Mesodermal cell (in vitro differentiated cells): ENCODE data around the gene IFT172.
A peak's percentile ranks its signal among the peaks of the same experiment; 100 is the strongest.

Experiments
- H3K27ac ChIP-seq: 2 replicates; pipeline ENCODE4 v1.7.0; 2013; ENCODE audit warnings: mild to moderate bottlenecking, low read depth, low read length, moderate library complexity; ENCODE audit not compliant: severe bottlenecking
- H3K36me3 ChIP-seq: 2 replicates; pipeline ENCODE4 v1.7.1; 2013; ENCODE audit warnings: mild to moderate bottlenecking, low read length, moderate library complexity; ENCODE audit not compliant: control insufficient read depth, insufficient read depth
- H3K4me1 ChIP-seq: one replicate; pipeline ENCODE4 v1.7.1; 2013; ENCODE audit warnings: mild to moderate bottlenecking, low read length; ENCODE audit not compliant: insufficient read depth, control insufficient read depth, poor library complexity, severe bottlenecking
- H3K4me3 ChIP-seq: 2 replicates; pipeline ENCODE4 v1.7.0; 2013; ENCODE audit warnings: low read length, control low read depth, mild to moderate bottlenecking; ENCODE audit not compliant: insufficient read depth, poor library complexity, severe bottlenecking; ENCODE audit errors: extremely low read depth
- H3K9me3 ChIP-seq: 2 replicates; pipeline ENCODE4 v1.7.1; 2013; ENCODE audit warnings: mild to moderate bottlenecking, low read length, moderate library complexity; ENCODE audit not compliant: control insufficient read depth
- WGBS, 2 experiments: methylation state at CpG; one replicate each; pipeline ENCODE4 v1.1.5; 2013; ENCODE audit warnings: missing lambda C conversion rate in 2 of 2; ENCODE audit not compliant: insufficient coverage in 2 of 2; 5-methylcytosine and 5-hydroxymethylcytosine counted together

Gene IFT172

DNA sequence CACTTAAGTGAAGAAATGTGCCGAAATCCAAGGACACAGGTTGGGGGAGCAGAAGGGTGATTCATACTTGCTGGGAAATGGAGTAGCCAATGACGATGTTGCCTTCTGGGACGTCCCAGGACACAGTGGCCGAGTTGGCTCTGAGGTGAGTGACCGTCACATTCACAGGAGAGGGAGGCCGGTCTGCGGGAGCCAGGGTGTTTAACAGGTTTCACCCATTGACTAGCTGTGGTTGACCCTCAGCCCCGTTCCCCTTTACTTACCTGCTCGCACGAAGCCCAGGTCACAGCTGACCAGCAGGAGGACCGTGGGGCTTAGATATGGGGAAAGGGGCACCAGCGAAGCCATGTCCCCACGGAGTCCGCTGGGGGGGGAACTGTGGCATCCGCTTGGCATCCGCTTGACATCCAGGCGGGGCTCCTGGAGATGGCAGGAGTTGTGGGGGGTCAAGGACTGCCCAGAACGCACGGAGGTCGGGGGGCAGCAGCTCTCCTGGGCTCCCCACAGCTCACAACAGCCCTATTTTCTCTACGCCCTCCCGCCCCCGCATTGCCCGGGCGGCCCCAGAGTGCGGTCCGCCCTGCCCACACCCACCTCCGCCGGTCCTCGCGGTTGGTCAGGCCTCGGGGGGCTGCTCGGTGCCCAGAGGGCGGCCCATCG is 4.9 kb upstream of the IFT172 start:
- Histone ChIP-seq H3K27ac (no peak overlapping the region), H3K36me3 (no peaks in the 10 kb centered on the region), H3K4me1 (peaks cover 9% of the 10 kb centered on the region), H3K9me3 (no peaks in the 10 kb centered on the region), H3K4me3 (peak overlapping the region; percentile 52)
- WGBS, 2 experiments = 10 to 13% methylated on average over 16 to 25 of the region's 35 CpGs

DNA sequence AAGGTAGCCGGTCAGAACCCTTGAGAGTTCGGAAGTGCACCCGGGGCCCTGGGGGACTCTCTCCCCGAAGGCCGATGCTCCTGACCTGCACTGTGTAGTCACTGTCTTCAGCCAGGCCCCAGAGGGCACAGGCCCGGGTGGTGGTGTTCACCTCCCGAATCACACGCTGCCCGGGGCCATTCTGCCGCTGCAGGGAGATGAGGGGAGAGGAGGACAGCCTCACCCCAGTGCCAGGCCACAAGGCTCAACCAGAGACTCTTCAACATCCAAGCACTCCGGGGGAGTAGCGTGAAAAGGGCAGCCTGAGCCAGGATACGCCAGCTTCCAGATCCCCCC is 4.4 kb upstream of the IFT172 start:
- 79 to 81% methylated on average over 10 of the region's 13 CpGs for WGBS, 2 experiments
- Histone ChIP-seq H3K36me3 (no peaks in the 10 kb centered on the region), H3K4me1 (peaks cover 9% of the 10 kb centered on the region), H3K9me3 (no peaks in the 10 kb centered on the region), H3K27ac (no peak overlapping the region), H3K4me3 (no peak overlapping the region)

DNA sequence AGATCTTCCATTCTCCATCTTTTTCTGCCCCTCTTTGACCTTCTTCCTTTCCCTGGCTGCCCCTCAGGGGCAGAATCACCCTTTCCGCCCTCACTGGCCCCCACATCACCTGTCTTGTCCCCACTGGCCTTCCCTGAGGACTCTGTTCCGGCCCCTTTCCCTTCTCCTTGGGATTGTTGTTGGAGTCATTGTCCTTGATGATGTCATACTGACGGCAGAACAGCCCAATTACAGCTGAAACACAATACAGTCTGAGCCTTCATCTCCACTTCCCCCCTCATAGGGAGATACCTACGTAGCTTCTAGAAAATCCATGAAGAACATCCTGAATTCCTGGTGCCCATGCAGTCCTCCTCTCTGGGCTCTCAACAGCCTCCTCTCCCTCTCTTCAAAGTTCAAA is 3.0 kb upstream of the IFT172 start:
- Histone ChIP-seq H3K27ac (no peak overlapping the region), H3K9me3 (no peaks in the 10 kb centered on the region), H3K4me1 (peaks cover 9% of the 10 kb centered on the region), H3K4me3 (no peak overlapping the region), H3K36me3 (no peaks in the 10 kb centered on the region)
- 92 to 100% methylated on average over 1 to 2 of the region's 4 CpGs for WGBS, 2 experiments

DNA sequence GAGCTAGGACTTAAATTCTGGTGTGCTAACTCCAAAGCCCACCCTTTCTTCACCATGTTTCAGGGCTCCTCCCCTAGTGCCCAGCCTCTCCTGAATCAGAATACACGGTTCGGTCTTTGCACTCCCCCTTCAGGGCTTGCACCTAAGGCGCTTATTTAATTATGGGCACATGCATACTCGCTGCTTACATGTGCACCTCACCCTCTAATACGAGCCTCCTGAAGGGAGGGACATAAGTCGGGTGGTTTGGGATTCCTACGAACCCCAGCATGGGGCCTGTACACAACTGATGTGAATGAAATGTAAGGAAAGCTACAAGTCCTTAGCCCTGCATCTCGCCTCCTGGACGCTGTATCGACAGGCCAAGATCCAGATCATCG is 435 bp downstream of the IFT172 start:
- Histone ChIP-seq H3K4me1 (no peaks in the 10 kb centered on the region), H3K4me3 (peak overlapping the region; percentile 58), H3K27ac (peak overlapping the region; percentile 12), H3K9me3 (no peaks in the 10 kb centered on the region), H3K36me3 (peaks cover under 1% of the 10 kb centered on the region)
- WGBS, 2 experiments = 0 to 5% methylated on average over 3 to 6 of the region's 11 CpGs

DNA sequence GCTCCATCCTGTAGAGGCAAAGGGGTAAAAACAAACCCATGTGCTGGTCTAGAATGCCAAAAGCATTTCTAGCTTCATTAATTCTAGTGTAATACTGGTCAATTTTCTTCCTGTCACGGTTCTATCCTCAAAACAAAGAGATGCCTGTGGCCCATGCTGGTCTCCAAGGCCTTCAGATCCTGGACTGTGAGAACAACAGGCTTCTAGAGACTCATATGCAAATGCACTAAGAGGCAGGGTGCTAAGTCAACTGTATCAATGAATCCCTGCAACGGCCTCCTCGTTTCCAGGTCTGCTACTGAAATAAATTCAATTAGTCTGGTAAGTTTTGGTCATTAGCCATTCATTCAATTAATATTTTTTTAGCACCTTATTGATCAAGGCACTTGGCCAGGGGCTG is 4.0 kb downstream of the IFT172 start:
- H3K27ac ChIP-seq = no peak overlapping the region
- 59 to 69% methylated on average over 3 of the region's 3 CpGs for WGBS, 2 experiments
- H3K4me3 ChIP-seq = no peak overlapping the region
- no peaks in the 10 kb centered on the region for H3K4me1 ChIP-seq
- peaks cover 17% of the 10 kb centered on the region for H3K36me3 ChIP-seq
- H3K9me3 ChIP-seq = no peaks in the 10 kb centered on the region

DNA sequence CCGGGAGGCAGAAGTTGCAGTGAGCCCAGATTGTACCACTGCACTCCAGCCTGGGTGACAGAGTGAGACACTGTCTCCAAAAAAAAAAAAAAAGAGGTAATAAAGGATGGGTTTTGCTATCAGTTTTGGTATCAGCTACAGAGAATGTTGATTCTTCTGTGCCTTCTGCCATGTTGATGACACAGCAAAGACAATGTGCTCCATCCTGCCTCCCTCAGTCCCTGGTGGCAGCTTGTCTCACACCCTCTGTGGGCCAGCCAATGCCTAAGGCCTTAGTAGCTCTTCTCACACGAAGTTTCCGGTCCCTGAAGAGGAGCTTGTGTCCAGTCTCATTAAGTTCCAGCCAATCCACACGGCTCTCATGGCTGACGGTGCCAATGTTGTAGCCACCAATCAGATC is 17.6 kb downstream of the IFT172 start:
- no peak overlapping the region for H3K27ac ChIP-seq
- 96 to 100% methylated on average over 3 of the region's 5 CpGs for WGBS, 2 experiments
- H3K4me3 ChIP-seq = no peak overlapping the region
- H3K9me3 ChIP-seq = no peaks in the 10 kb centered on the region
- peaks cover 26% of the 10 kb centered on the region for H3K36me3 ChIP-seq
- no peaks in the 10 kb centered on the region for H3K4me1 ChIP-seq

DNA sequence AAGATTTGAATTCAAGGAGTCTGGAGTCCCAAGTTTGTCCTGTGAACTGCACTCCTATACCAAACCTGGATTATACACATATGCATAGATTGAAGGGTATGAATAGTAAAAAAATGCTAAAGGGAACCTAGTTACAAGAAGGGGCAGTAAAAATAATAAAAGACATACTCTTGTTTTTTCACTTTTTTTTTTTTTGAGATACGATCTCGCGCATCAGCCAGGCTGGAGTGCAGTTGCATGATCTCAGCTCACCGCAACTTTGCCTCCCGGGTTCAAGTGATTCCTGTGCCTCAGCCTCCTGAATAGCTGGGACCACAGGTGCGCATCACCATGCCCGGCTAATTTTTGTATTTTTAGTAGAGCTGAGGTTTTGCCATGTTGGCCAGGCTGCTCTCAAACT is 25.1 kb downstream of the IFT172 start:
- no peak overlapping the region for H3K4me3 ChIP-seq
- H3K36me3 ChIP-seq = peaks cover 14% of the 10 kb centered on the region
- no peak overlapping the region for H3K27ac ChIP-seq
- H3K9me3 ChIP-seq = no peaks in the 10 kb centered on the region
- 94 to 100% methylated on average over 1 to 3 of the region's 7 CpGs for WGBS, 2 experiments
- no peaks in the 10 kb centered on the region for H3K4me1 ChIP-seq

DNA sequence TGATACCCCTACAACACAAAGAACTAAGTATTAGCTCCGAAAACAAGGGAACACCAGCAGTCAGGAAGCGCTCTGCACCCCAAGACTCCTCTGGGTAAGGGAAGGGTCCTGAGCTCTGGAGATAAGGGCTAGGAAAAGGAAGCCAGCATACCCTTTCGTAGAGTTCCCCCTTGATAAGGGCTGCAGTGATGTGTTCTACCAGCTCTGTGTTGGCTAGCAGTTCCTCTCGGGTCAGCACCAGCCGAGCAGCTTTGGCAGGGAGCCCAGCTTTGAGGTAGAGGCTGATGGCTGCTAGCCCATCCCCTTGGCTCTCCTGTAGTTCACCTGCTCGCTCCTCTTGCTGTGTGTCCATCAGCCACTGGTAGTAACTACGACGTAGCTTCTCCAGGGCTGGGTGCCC is 28.4 kb downstream of the IFT172 start:
- Histone ChIP-seq H3K4me1 (no peaks in the 10 kb centered on the region), H3K27ac (no peak overlapping the region), H3K9me3 (no peaks in the 10 kb centered on the region), H3K36me3 (peaks cover 38% of the 10 kb centered on the region), H3K4me3 (no peak overlapping the region)
- whole genome bisulfite sequencing, 2 experiments = 90 to 97% methylated on average over 6 to 7 of the region's 8 CpGs

DNA sequence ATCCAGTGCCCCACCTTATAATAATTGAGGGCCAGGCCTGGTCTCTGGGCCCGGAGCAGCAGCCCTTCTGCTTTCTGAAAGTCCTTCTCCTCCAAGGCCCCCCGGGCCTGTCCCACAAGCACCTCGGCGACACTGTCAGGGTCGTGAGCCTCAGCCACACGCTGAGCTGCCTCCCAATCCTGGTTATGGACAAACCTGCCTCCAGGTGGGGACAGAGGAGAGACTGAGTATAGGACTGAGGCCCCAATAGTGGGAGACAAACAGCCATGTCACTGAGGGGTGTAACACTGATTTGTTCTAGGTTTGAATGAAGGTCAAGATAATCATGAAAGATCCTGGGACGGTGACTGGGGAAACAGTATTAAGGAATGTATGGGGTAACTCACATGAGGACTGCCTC is 35.6 kb downstream of the IFT172 start:
- 83 to 90% methylated on average over 6 of the region's 7 CpGs for WGBS, 2 experiments
- peaks cover 67% of the 10 kb centered on the region for H3K36me3 ChIP-seq
- H3K27ac ChIP-seq = no peak overlapping the region
- no peak overlapping the region for H3K4me3 ChIP-seq
- H3K9me3 ChIP-seq = no peaks in the 10 kb centered on the region
- H3K4me1 ChIP-seq = no peaks in the 10 kb centered on the region

DNA sequence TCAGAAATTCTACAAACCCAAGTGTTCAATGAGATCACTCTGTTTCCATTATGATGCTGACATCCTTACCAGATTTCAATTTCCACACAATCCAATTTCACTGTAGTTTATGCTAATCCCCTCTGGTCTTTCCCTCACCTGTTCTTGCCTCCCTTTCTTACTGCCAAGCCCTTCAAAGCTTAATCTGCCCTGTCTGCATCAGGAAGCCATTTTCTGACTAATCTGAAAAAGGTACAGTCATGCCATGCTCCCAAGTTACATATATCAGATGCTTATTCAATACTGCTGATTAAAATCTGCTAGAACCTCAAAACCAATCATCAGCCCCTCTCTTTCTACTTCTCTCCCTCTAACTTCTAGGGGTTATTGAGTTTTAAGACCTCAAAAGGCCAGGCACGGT is 38.4 kb downstream of the IFT172 start:
- Histone ChIP-seq H3K27ac (no peak overlapping the region), H3K4me3 (no peak overlapping the region), H3K36me3 (peaks cover 64% of the 10 kb centered on the region), H3K4me1 (no peaks in the 10 kb centered on the region), H3K9me3 (no peaks in the 10 kb centered on the region)
- no CpG with 5 or more reads among the region's 1 CpG for WGBS, 2 experiments

DNA sequence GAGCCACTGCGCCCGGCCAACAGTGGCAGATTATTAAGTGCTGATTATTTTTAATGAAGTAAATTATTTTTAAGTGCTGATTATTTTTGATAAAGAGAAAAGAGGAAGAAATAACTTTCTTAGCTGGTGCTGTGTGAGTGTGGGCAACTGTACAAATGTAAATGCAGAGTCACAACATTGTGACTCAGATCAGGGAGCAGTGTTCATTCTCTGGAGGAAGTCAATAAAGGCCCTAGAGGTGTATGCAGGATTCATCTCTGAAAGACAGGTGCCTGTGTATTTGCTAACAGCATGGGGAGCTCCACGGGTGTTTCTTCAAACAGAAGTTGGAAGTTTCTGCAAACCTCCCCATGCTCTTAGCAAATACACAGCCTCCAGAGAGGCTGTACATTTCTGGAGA is 41.2 kb downstream of the IFT172 start:
- Histone ChIP-seq H3K4me1 (no peaks in the 10 kb centered on the region), H3K27ac (no peak overlapping the region), H3K4me3 (no peak overlapping the region), H3K36me3 (peaks cover 64% of the 10 kb centered on the region), H3K9me3 (no peaks in the 10 kb centered on the region)
- 59 to 78% methylated on average over 1 to 3 of the region's 3 CpGs for WGBS, 2 experiments
